ENCODE measurements around the gene SPRED3.
"Not testable (repeated sequence)": the region's sequence is repeated elsewhere in the genome, so short reads cannot be mapped to it uniquely, and the experiment has no call there.

SPRED3 gene

GRCh38 chr19:38388349-38389100 lies at the start of gene SPRED3:
SPRED3 (plus strand) TSS chr19:38388697; CDS start chr19:38390303, 1,606 bp downstream.
- peak; percentile 53 for DNase-seq

- DNase-seq = not testable (repeated sequence)
Observed at GRCh38 chr19:38339011-38339410, 49.5 kb upstream of the SPRED3 start.

- no peak for DNase-seq
Observed at GRCh38 chr19:38340927-38341326, 47.6 kb upstream of the SPRED3 start.

- no peak for DNase-seq
Observed at GRCh38 chr19:38346837-38347236, 41.7 kb upstream of the SPRED3 start.

- DNase-seq = no peak
Observed at GRCh38 chr19:38350883-38351282, 37.6 kb upstream of the SPRED3 start.

- DNase-seq = no peak
Observed at GRCh38 chr19:38351865-38352395, 36.6 kb upstream of the SPRED3 start.

GRCh38 chr19:38352611-38353010 lies 35.9 kb upstream of the SPRED3 start:
- DNase-seq = no peak

GRCh38 chr19:38355728-38356725 lies 32.5 kb upstream of the SPRED3 start:
- DNase-seq = no peak

GRCh38 chr19:38358071-38358470 lies 30.4 kb upstream of the SPRED3 start:
- DNase-seq = no peak

GRCh38 chr19:38359242-38360021 lies 29.1 kb upstream of the SPRED3 start:
- no peak for DNase-seq

GRCh38 chr19:38360351-38360750 lies 28.1 kb upstream of the SPRED3 start:
- DNase-seq = no peak

GRCh38 chr19:38360839-38361631 lies 27.5 kb upstream of the SPRED3 start:
- DNase-seq = no peak

- DNase-seq = peak; percentile 83
Observed at GRCh38 chr19:38361633-38362075, 26.8 kb upstream of the SPRED3 start.

GRCh38 chr19:38362076-38362945 lies 26.2 kb upstream of the SPRED3 start:
- peak; percentile 83 for DNase-seq

GRCh38 chr19:38362946-38363688 lies 25.4 kb upstream of the SPRED3 start:
- DNase-seq = not testable (repeated sequence)

GRCh38 chr19:38367041-38367440 lies 21.5 kb upstream of the SPRED3 start:
- no peak for DNase-seq

GRCh38 chr19:38369584-38369983 lies 18.9 kb upstream of the SPRED3 start:
- DNase-seq = no peak

- DNase-seq = no peak
Observed at GRCh38 chr19:38370299-38370698, 18.2 kb upstream of the SPRED3 start.

GRCh38 chr19:38371081-38371480 lies 17.4 kb upstream of the SPRED3 start:
- DNase-seq = no peak

- no peak for DNase-seq
Observed at GRCh38 chr19:38373907-38374331, 14.6 kb upstream of the SPRED3 start.
